Measurements from ENCODE around the gene FKBP1A. TPM values are rescaled to one million over a fixed set of nuclear protein-coding genes. Genes with fewer than 3 reads are reported as not detected.

Gene FKBP1A
- total and polyA plus RNA-seq, 2 donors: 93.4 to 223 TPM

GRCh38 chr20:1394686-1395085 lies 1.8 kb upstream of the FKBP1A start:
- Histone ChIP-seq H3K27ac (ENCODE audit: low read depth in 1 of 2, low read length in 1 of 2) (no peak overlapping the region), H3K27me3 (ENCODE audit: control insufficient read depth in 2 of 2, insufficient read depth in 1 of 2, low read length in 1 of 2) (peaks cover 0 to 2% of the 10 kb centered on the region in 2 donors), H3K9me3 (ENCODE audit: control insufficient read depth in 2 of 2, insufficient read depth in 1 of 2, low read length in 1 of 2) (no peaks in the 10 kb centered on the region), H3K4me3 (ENCODE audit: low read length in 2 of 2) (no peak overlapping the region), H3K36me3 (ENCODE audit: control insufficient read depth in 2 of 2, insufficient read depth in 2 of 2, low read length in 1 of 2) (peaks cover 0 to 3% of the 10 kb centered on the region in 2 donors), H3K4me1 (ENCODE audit: control insufficient read depth in 2 of 2, insufficient read depth in 2 of 2, low read length in 2 of 2) (peaks cover 20 to 36% of the 10 kb centered on the region in 2 donors)
- DNase-seq (ENCODE audit: low read depth in 6 of 9, low spot score in 9 of 9): no peak
- 52% methylated on average over 2 of the region's 2 CpGs for WGBS

GRCh38 chr20:1393507-1393882 lies 641 bp upstream of the FKBP1A start:
- Histone ChIP-seq H3K4me3 (ENCODE audit: low read length in 2 of 2) (peak overlapping the region; percentile 85 to 91), H3K27me3 (ENCODE audit: control insufficient read depth in 2 of 2, insufficient read depth in 1 of 2, low read length in 1 of 2) (peaks cover 0 to 2% of the 10 kb centered on the region in 2 donors), H3K27ac (ENCODE audit: low read depth in 1 of 2, low read length in 1 of 2) (peak overlapping the region; percentile 83 to 85), H3K36me3 (ENCODE audit: control insufficient read depth in 2 of 2, insufficient read depth in 2 of 2, low read length in 1 of 2) (peaks cover 0 to 3% of the 10 kb centered on the region in 2 donors), H3K4me1 (ENCODE audit: control insufficient read depth in 2 of 2, insufficient read depth in 2 of 2, low read length in 2 of 2) (peaks cover 31 to 48% of the 10 kb centered on the region in 2 donors), H3K9me3 (ENCODE audit: control insufficient read depth in 2 of 2, insufficient read depth in 1 of 2, low read length in 1 of 2) (no peaks in the 10 kb centered on the region)
- 59% methylated on average over 7 of the region's 7 CpGs for WGBS
- no peak for DNase-seq (ENCODE audit: low read depth in 6 of 9, low spot score in 9 of 9)

- Histone ChIP-seq H3K27me3 (ENCODE audit: control insufficient read depth in 2 of 2, insufficient read depth in 1 of 2, low read length in 1 of 2) (peaks cover 0 to 2% of the 10 kb centered on the region in 2 donors), H3K4me3 (ENCODE audit: low read length in 2 of 2) (peak overlapping the region; percentile 85 to 91), H3K4me1 (ENCODE audit: control insufficient read depth in 2 of 2, insufficient read depth in 2 of 2, low read length in 2 of 2) (peaks cover 35 to 50% of the 10 kb centered on the region in 2 donors), H3K36me3 (ENCODE audit: control insufficient read depth in 2 of 2, insufficient read depth in 2 of 2, low read length in 1 of 2) (peaks cover 0 to 3% of the 10 kb centered on the region in 2 donors), H3K27ac (ENCODE audit: low read depth in 1 of 2, low read length in 1 of 2) (peak overlapping the region; percentile 43 to 84), H3K9me3 (ENCODE audit: control insufficient read depth in 2 of 2, insufficient read depth in 1 of 2, low read length in 1 of 2) (no peaks in the 10 kb centered on the region)
- DNase-seq (ENCODE audit: low read depth in 6 of 9, low spot score in 9 of 9): no peak
- under 1% methylated on average over 13 of the region's 13 CpGs for WGBS
Observed at GRCh38 chr20:1392443-1392692, 486 bp downstream of the FKBP1A start.

GRCh38 chr20:1391640-1392442 lies 1.0 kb downstream of the FKBP1A start:
- peaks cover 0 to 3% of the 10 kb centered on the region in 2 donors for H3K36me3 ChIP-seq (ENCODE audit: control insufficient read depth in 2 of 2, insufficient read depth in 2 of 2, low read length in 1 of 2)
- 8% methylated on average over 16 of the region's 16 CpGs for WGBS
- peak overlapping the region; percentile 85 to 91 for H3K4me3 ChIP-seq (ENCODE audit: low read length in 2 of 2)
- peaks cover 0 to 2% of the 10 kb centered on the region in 2 donors for H3K27me3 ChIP-seq (ENCODE audit: control insufficient read depth in 2 of 2, insufficient read depth in 1 of 2, low read length in 1 of 2)
- H3K4me1 ChIP-seq (ENCODE audit: control insufficient read depth in 2 of 2, insufficient read depth in 2 of 2, low read length in 2 of 2): peaks cover 35 to 49% of the 10 kb centered on the region in 2 donors
- DNase-seq (ENCODE audit: low read depth in 6 of 9, low spot score in 9 of 9): peak in 2 of 9 donors; percentile 35 to 47
- peak overlapping the region; percentile 58 to 84 for H3K27ac ChIP-seq (ENCODE audit: low read depth in 1 of 2, low read length in 1 of 2)
- H3K9me3 ChIP-seq (ENCODE audit: control insufficient read depth in 2 of 2, insufficient read depth in 1 of 2, low read length in 1 of 2): no peaks in the 10 kb centered on the region

- DNase-seq (ENCODE audit: low read depth in 6 of 9, low spot score in 9 of 9): peak in 1 of 9 donors; percentile 10
- Histone ChIP-seq H3K9me3 (ENCODE audit: control insufficient read depth in 2 of 2, insufficient read depth in 1 of 2, low read length in 1 of 2) (no peaks in the 10 kb centered on the region), H3K4me3 (ENCODE audit: low read length in 2 of 2) (peak overlapping the region; percentile 85 to 91), H3K4me1 (ENCODE audit: control insufficient read depth in 2 of 2, insufficient read depth in 2 of 2, low read length in 2 of 2) (peaks cover 35 to 51% of the 10 kb centered on the region in 2 donors), H3K27me3 (ENCODE audit: control insufficient read depth in 2 of 2, insufficient read depth in 1 of 2, low read length in 1 of 2) (peaks cover 0 to 2% of the 10 kb centered on the region in 2 donors), H3K36me3 (ENCODE audit: control insufficient read depth in 2 of 2, insufficient read depth in 2 of 2, low read length in 1 of 2) (peaks cover 9% of the 10 kb centered on the region in 2 donors), H3K27ac (ENCODE audit: low read depth in 1 of 2, low read length in 1 of 2) (peak overlapping the region; percentile 61 to 79)
- 71% methylated on average over 16 of the region's 16 CpGs for WGBS
Observed at GRCh38 chr20:1390581-1391403, 2.1 kb downstream of the FKBP1A start.

GRCh38 chr20:1389703-1390580 lies 2.9 kb downstream of the FKBP1A start:
- 79% methylated on average over 6 of the region's 6 CpGs for WGBS
- Histone ChIP-seq H3K36me3 (ENCODE audit: control insufficient read depth in 2 of 2, insufficient read depth in 2 of 2, low read length in 1 of 2) (peaks cover 9 to 14% of the 10 kb centered on the region in 2 donors), H3K4me3 (ENCODE audit: low read length in 2 of 2) (peak overlapping the region in 1 of 2 donors; percentile 11), H3K9me3 (ENCODE audit: control insufficient read depth in 2 of 2, insufficient read depth in 1 of 2, low read length in 1 of 2) (no peaks in the 10 kb centered on the region), H3K27me3 (ENCODE audit: control insufficient read depth in 2 of 2, insufficient read depth in 1 of 2, low read length in 1 of 2) (no peaks in the 10 kb centered on the region), H3K27ac (ENCODE audit: low read depth in 1 of 2, low read length in 1 of 2) (peak overlapping the region; percentile 64 to 79), H3K4me1 (ENCODE audit: control insufficient read depth in 2 of 2, insufficient read depth in 2 of 2, low read length in 2 of 2) (peaks cover 35 to 51% of the 10 kb centered on the region in 2 donors)
- peak in 1 of 9 donors; percentile 29 for DNase-seq (ENCODE audit: low read depth in 6 of 9, low spot score in 9 of 9)

GRCh38 chr20:1388741-1389483 lies 3.9 kb downstream of the FKBP1A start:
- Histone ChIP-seq H3K4me3 (ENCODE audit: low read length in 2 of 2) (peak overlapping the region; percentile 26 to 40), H3K9me3 (ENCODE audit: control insufficient read depth in 2 of 2, insufficient read depth in 1 of 2, low read length in 1 of 2) (no peaks in the 10 kb centered on the region), H3K36me3 (ENCODE audit: control insufficient read depth in 2 of 2, insufficient read depth in 2 of 2, low read length in 1 of 2) (peaks cover 9 to 14% of the 10 kb centered on the region in 2 donors), H3K4me1 (ENCODE audit: control insufficient read depth in 2 of 2, insufficient read depth in 2 of 2, low read length in 2 of 2) (peaks cover 35 to 51% of the 10 kb centered on the region in 2 donors), H3K27me3 (ENCODE audit: control insufficient read depth in 2 of 2, insufficient read depth in 1 of 2, low read length in 1 of 2) (no peaks in the 10 kb centered on the region), H3K27ac (ENCODE audit: low read depth in 1 of 2, low read length in 1 of 2) (peak overlapping the region; percentile 76 to 87)
- 17% methylated on average over 10 of the region's 10 CpGs for WGBS
- peak in 5 of 9 donors; percentile 25 to 65 (median 30) for DNase-seq (ENCODE audit: low read depth in 6 of 9, low spot score in 9 of 9)

- Histone ChIP-seq H3K27me3 (ENCODE audit: control insufficient read depth in 2 of 2, insufficient read depth in 1 of 2, low read length in 1 of 2) (no peaks in the 10 kb centered on the region), H3K4me1 (ENCODE audit: control insufficient read depth in 2 of 2, insufficient read depth in 2 of 2, low read length in 2 of 2) (peaks cover 35 to 46% of the 10 kb centered on the region in 2 donors), H3K4me3 (ENCODE audit: low read length in 2 of 2) (no peak overlapping the region), H3K36me3 (ENCODE audit: control insufficient read depth in 2 of 2, insufficient read depth in 2 of 2, low read length in 1 of 2) (peaks cover 9 to 17% of the 10 kb centered on the region in 2 donors), H3K9me3 (ENCODE audit: control insufficient read depth in 2 of 2, insufficient read depth in 1 of 2, low read length in 1 of 2) (no peaks in the 10 kb centered on the region), H3K27ac (ENCODE audit: low read depth in 1 of 2, low read length in 1 of 2) (peak overlapping the region; percentile 76 to 87)
- 72% methylated on average over 6 of the region's 6 CpGs for WGBS
- no peak for DNase-seq (ENCODE audit: low read depth in 6 of 9, low spot score in 9 of 9)
Observed at GRCh38 chr20:1388253-1388652, 4.6 kb downstream of the FKBP1A start.
